Activated naive CD4-positive, alpha-beta T cell treated with anti-CD3 and anti-CD28 coated beads, Interleukin-2, amount 50 U/mL, for 72 hours (primary cell): ENCODE results near the gene ISM1. TPM values are rescaled to one million over a fixed set of nuclear protein-coding genes. Genes with fewer than 3 reads are reported as not detected.

Experiments
- ATAC-seq, 2 donors: fragments of 150-1000 bp; cut with Tn5 transposase; 2 replicates each; pipeline ENCODE4 v1.10.0; 2021; ENCODE audit warnings: mild to moderate bottlenecking in 2 of 2, moderate library complexity in 2 of 2
- DNase-seq, 2 donors: peaks; one replicate each; pipeline ENCODE4 v3.0.0; 2021 to 2022; ENCODE audit warnings: low spot score in 2 of 2
- H3K27ac Mint-ChIP-seq, 2 donors: one replicate each; pipeline ENCODE4 v1.8.0; 2022; ENCODE audit warnings: mild to moderate bottlenecking in 2 of 2, mixed read lengths in 2 of 2
- H3K36me3 Mint-ChIP-seq, 2 donors: one replicate each; pipeline ENCODE4 v1.8.0; 2022; ENCODE audit warnings: mixed read lengths in 2 of 2
- H3K9me3 Mint-ChIP-seq, 2 donors: one replicate each; pipeline ENCODE4 v1.8.0; 2022; ENCODE audit warnings: mixed read lengths in 2 of 2
- total RNA-seq, 2 donors: library from RNA; stranded (reverse); gene quantifications; one replicate each; pipeline ENCODE4 v1.2.3, GENCODE V29; 2022

The ISM1 gene
- total RNA-seq, result under 1 TPM; 0.31 to 0.50 TPM

DNA sequence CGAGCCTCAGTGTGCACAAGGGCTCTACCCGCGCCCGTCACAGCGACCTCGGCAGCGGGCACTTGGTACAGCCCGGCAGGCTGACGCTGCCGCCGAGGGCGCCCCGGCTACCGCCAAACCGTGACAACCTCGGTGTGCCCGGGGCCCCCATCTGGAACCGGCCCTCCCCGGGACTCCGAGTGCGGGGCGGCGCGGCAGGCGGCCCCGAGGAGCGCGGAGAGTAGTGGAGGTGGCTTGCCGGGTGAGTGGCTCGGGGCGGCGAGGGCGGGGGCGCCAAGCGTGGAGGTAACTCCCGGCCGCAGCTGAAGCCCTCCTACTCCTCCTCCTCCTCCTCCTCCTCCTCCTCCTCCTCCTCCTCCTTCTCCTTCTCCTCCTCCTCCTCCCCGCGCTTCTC lies at the start of gene ISM1:
Gene ISM1 (plus strand): TSS at position 371 of the 394 bp plus-strand sequence. CDS start 503 bp downstream, outside the sequence.
- Mint-ChIP-seq H3K27ac (no peak within 1 kb of the TSS), H3K36me3 (peaks cover 1 to 5% of the 10 kb centered on the region in 2 donors), H3K9me3 (peaks cover 0 to under 1% of the 10 kb centered on the region in 2 donors)
- DNase-seq (peak in 1 of 2 donors; percentile 55), ATAC-seq (peak; percentile 42 to 49)

DNA sequence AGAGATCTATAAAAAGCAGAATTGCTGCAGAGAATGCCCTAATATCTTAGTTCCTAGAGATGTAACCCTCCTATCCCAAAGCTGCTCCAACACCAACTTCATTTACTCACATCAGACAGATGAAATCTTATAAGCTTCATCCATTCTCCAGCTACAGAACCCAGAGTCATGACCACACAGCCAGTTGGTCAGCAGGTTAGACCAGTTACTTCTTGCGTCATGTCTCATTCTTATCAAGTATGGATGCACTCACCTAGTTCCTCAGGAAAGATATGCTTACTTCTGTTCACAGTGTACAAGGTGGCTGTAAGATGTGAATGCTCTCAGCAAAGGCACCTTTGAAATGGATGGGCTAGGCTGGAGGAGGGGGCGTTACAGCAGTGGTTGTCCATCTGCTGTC lies 47.9 kb upstream of the ISM1 start:
- Mint-ChIP-seq H3K9me3 (peaks cover 0 to 8% of the 10 kb centered on the region in 2 donors), H3K27ac (no peak overlapping the region), H3K36me3 (peaks cover 0 to 9% of the 10 kb centered on the region in 2 donors)
- ATAC-seq (no peak), DNase-seq (no peak)

GRCh38 chr20:13174402-13174801 lies 46.7 kb upstream of the ISM1 start:
- Mint-ChIP-seq H3K36me3 (peaks cover 0 to 9% of the 10 kb centered on the region in 2 donors), H3K27ac (no peak overlapping the region), H3K9me3 (peaks cover 0 to 8% of the 10 kb centered on the region in 2 donors)
- DNase-seq (no peak), ATAC-seq (no peak)

DNA sequence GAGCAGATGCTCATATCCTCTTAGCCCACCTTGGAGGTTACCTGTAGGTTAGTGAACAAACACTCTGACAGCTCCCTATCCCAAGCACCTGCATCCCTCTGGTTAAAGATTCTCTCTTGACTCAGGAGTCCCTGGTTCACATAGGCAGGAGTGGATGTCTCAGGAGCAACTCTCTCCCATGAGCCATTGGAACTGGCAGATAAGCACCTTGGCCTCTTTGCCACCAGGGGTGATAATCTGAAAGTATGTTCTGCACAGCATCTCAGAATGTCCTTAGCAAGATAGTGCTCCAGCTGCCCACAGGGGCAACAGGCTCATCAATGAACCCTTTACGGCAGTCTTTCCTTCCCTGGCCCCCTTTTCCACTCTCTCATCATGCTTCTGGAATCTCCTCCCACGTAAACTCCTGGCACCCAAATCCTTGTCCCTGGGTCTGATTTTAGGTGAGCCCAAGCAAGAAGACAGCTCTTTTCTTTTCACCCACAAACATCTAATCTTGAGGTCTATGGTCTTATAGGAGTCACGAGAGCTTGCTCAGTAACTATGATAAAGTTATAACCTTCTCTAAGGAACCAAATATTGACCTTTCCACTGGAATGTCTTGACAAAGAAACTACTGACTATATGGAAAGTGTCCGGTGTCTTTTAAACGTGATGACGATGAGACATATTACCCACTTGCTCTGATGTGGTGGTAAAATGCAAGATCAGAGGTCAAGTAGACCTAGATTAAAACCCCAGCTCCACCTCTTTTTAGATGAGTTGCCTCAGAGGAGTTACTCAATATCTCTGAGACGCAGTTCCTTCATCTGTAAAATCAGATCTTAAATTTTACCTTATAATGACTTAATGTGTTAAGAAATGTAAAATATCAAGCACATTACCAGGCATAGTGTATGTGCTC lies 39.8 kb upstream of the ISM1 start:
- DNase-seq (no peak), ATAC-seq (peak in 1 of 2 donors; percentile 71)
- H3K27ac Mint-ChIP-seq, result peak overlapping the region in 1 of 2 donors; percentile 22
- peaks cover 0 to 11% of the 10 kb centered on the region in 2 donors for H3K9me3 Mint-ChIP-seq
- H3K36me3 Mint-ChIP-seq, result peaks cover 0 to 15% of the 10 kb centered on the region in 2 donors

- DNase-seq, result peak in 1 of 2 donors; percentile 6
- peak; percentile 72 to 99 for ATAC-seq
- Mint-ChIP-seq H3K27ac (peak overlapping the region in 1 of 2 donors; percentile 19), H3K9me3 (peaks cover 7 to 15% of the 10 kb centered on the region in 2 donors), H3K36me3 (peaks cover 8 to 16% of the 10 kb centered on the region in 2 donors)
Observed at GRCh38 chr20:13183005-13183404, 38.1 kb upstream of the ISM1 start.

- H3K27ac Mint-ChIP-seq, result no peak overlapping the region
- ATAC-seq (no peak), DNase-seq (no peak)
- peaks cover 7 to 15% of the 10 kb centered on the region in 2 donors for H3K9me3 Mint-ChIP-seq
- peaks cover 8 to 16% of the 10 kb centered on the region in 2 donors for H3K36me3 Mint-ChIP-seq
Observed at GRCh38 chr20:13186043-13186774, 34.9 kb upstream of the ISM1 start.

- Mint-ChIP-seq H3K27ac (no peak overlapping the region), H3K36me3 (peaks cover 8 to 16% of the 10 kb centered on the region in 2 donors), H3K9me3 (peaks cover 7 to 15% of the 10 kb centered on the region in 2 donors)
- DNase-seq, result no peak
- ATAC-seq, result no peak
Observed at GRCh38 chr20:13187899-13188298, 33.2 kb upstream of the ISM1 start.

- ATAC-seq (no peak), DNase-seq (no peak)
- Mint-ChIP-seq H3K27ac (no peak overlapping the region), H3K36me3 (no peaks in the 10 kb centered on the region), H3K9me3 (no peaks in the 10 kb centered on the region)
Observed at GRCh38 chr20:13199279-13199678, 21.8 kb upstream of the ISM1 start.

DNA sequence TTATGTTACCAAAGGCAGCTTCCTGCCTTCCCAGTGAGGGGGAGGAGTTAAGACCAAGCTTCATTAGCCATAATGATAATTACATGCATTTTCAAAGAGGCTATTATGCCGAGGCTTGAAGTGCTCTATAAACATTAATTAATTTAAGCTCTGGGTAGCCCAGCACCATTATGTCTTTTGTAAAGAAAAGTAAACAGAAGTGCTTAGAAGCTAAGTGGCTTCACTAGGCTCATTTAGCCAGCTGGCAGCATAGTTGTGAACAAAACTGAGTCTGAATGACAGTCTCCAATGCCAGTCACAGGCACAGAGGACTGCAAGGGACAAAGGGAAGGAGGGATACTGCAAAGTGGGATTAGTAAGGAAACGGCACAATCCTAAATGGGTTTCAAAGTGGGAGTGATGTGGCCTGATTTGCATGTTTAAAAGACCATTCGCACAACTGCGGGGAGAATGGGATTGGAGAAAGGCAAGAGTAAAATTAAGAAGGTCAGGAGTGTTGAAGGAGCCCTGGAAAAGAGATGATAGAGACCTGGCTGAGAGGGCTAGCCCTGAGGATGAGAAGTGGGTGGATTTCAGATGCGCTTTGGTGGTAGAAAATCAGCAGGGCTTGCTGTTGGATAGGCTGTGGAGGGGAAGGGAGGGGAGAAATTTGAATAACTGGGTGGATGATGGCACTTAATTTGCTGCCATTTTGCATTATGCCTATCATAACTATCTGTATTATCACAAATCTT lies 20.1 kb upstream of the ISM1 start:
- no peak overlapping the region for H3K27ac Mint-ChIP-seq
- H3K9me3 Mint-ChIP-seq, result no peaks in the 10 kb centered on the region
- no peaks in the 10 kb centered on the region for H3K36me3 Mint-ChIP-seq
- DNase-seq, result no peak
- no peak for ATAC-seq

GRCh38 chr20:13202565-13202964 lies 18.5 kb upstream of the ISM1 start:
- ATAC-seq (no peak), DNase-seq (no peak)
- Mint-ChIP-seq H3K36me3 (no peaks in the 10 kb centered on the region), H3K27ac (no peak overlapping the region), H3K9me3 (no peaks in the 10 kb centered on the region)

DNA sequence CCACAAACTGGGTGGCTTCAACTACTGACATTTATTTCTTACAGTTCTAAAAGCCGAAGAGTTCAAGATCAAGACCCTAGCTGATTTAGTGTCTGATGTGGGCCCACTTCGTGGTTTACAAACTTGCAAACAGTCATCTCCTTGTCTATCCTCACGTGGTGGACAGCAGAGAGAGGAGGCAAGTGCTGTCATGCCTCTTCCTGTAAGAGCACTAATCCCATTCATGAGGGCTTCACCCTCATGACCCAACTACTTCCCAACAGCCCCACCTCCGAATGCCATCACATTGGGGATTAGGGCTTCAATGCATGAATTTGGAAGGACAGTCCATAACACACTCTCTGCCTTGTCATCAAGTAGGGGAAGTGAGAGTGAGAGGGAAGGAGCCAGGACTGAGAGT lies 15.6 kb upstream of the ISM1 start:
- no peaks in the 10 kb centered on the region for H3K36me3 Mint-ChIP-seq
- no peak for ATAC-seq
- H3K27ac Mint-ChIP-seq, result no peak overlapping the region
- H3K9me3 Mint-ChIP-seq, result no peaks in the 10 kb centered on the region
- no peak for DNase-seq

- no peak overlapping the region for H3K27ac Mint-ChIP-seq
- ATAC-seq, result no peak
Observed at GRCh38 chr20:13205848-13206434, 15.1 kb upstream of the ISM1 start.

GRCh38 chr20:13207016-13207415 lies 14.1 kb upstream of the ISM1 start:
- Mint-ChIP-seq H3K27ac (no peak overlapping the region), H3K9me3 (no peaks in the 10 kb centered on the region), H3K36me3 (no peaks in the 10 kb centered on the region)
- DNase-seq (no peak), ATAC-seq (no peak)

More at GRCh38 chr20:13205848-13206434, 15.1 kb upstream of the ISM1 start:
- DNase-seq, result no peak
- Mint-ChIP-seq H3K36me3 (no peaks in the 10 kb centered on the region), H3K9me3 (no peaks in the 10 kb centered on the region)

DNA sequence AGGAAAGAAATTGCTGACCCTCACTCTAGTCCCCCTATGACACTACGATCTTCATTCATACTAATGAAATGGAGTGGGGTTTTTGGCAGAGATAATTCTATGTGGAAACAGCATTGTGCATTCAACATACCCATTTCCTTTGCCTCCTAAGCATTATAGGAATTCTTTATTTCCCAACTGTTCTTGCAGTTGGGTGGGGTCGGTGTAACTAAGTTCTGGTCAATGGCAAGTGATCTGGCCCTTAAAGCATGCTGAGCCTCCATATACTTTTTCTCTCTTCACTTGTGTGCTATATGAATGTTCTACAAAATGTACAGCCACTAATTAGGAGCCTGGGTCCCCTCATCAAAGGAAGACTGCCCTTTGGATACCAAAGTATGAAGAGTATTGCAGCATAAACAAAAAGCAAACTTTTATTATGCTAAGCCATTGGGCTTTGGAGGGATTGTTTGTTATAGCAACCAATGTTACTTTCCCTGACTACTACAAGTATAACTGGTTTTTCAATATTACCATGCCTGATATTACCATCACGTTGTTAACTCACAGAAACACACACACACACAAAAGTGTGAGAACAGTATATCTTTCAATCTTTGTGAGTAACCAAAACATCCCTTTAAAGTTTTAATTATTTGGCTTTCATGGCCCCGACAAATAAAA lies 9.0 kb upstream of the ISM1 start:
- ATAC-seq (peak in 1 of 2 donors; percentile 21), DNase-seq (no peak)
- Mint-ChIP-seq H3K9me3 (no peaks in the 10 kb centered on the region), H3K27ac (no peak overlapping the region), H3K36me3 (no peaks in the 10 kb centered on the region)

- ATAC-seq (peak; percentile 24 to 97), DNase-seq (peak in 1 of 2 donors; percentile 20)
- Mint-ChIP-seq H3K27ac (no peak overlapping the region), H3K36me3 (peaks cover 0 to 2% of the 10 kb centered on the region in 2 donors), H3K9me3 (no peaks in the 10 kb centered on the region)
Observed at GRCh38 chr20:13212750-13213149, 8.3 kb upstream of the ISM1 start.

DNA sequence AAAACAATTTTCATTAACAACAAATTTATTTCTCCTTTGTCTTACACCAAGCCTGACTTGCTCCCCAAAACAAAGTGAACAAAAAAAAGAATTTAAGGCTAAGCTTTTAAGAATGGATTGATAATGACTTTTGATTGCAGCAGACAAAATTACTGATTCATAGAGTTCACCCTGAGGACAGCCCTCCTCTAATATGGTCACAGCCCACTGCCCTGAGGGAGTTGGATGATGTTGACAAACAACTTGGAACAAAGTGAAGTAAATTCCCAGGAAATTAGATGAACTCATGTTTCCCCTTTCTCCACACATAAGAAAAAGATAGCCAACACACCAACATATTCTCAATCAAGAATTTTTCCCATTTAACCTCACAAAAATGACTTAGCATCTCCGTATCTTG lies 7.7 kb upstream of the ISM1 start:
- H3K36me3 Mint-ChIP-seq, result peaks cover 0 to 5% of the 10 kb centered on the region in 2 donors
- no peak overlapping the region for H3K27ac Mint-ChIP-seq
- DNase-seq (no peak), ATAC-seq (no peak)
- no peaks in the 10 kb centered on the region for H3K9me3 Mint-ChIP-seq
